Esophagus muscularis mucosa (tissue), 4 donors: Measurements from ENCODE around the gene ITFG1. TPM values are rescaled to one million over a fixed set of nuclear protein-coding genes. Genes with fewer than 3 reads are reported as not detected.
"Not testable (repeated sequence)": the region's sequence is repeated elsewhere in the genome, so short reads cannot be mapped to it uniquely, and the experiment has no call there.

Experiments used
- DNase-seq: peaks from one replicate; pipeline ENCODE4 v3.0.0-alpha.2; 2017; ENCODE audit errors: extremely low spot score
- H3K27ac ChIP-seq, 4 donors: fragments of 200-600 bp; sonication (generic); replicated peaks in 1 of 4; 1 replicate in 3 of 4; 2 replicates in 1 of 4; pipeline ENCODE4 v1.5.1; 2016 to 2019; ENCODE audit warnings: mild to moderate bottlenecking in 1 of 4
- H3K27me3 ChIP-seq, 4 donors: fragments of 200-600 bp; sonication (generic); one replicate each; pipeline versions ENCODE4 v1.5.1 to v1.6.0; 2016 to 2019
- H3K36me3 ChIP-seq, 4 donors: fragments of 200-600 bp; sonication (generic); one replicate each; pipeline ENCODE4 v1.5.1; 2016 to 2019
- H3K4me1 ChIP-seq, 4 donors: fragments of 200-600 bp; sonication (generic); one replicate each; pipeline ENCODE4 v1.5.1; 2016 to 2019
- H3K4me3 ChIP-seq, 4 donors: fragments of 200-600 bp; sonication (generic); 1 replicate in 2 of 4; 2 replicates in 2 of 4; pipeline ENCODE4 v1.5.1; 2016 to 2019; ENCODE audit warnings: mild to moderate bottlenecking in 4 of 4, moderate library complexity in 1 of 4
- H3K9me3 ChIP-seq, 4 donors: fragments of 200-600 bp; sonication (generic); 1 replicate in 3 of 4; 2 replicates in 1 of 4; pipeline ENCODE4 v1.5.1; 2016 to 2019
- CTCF ChIP-seq, 3 experiments: fragments of 200-600 bp in 2 of 3; fragments of 450-650 bp in 1 of 3; sonication (generic) in 2 of 3; IDR thresholded peaks; one replicate each; pipeline ENCODE4 v1.5.1; 2017 to 2019; ENCODE audit warnings: antibody characterized with exemption in 3 of 3, mild to moderate bottlenecking in 2 of 3, moderate library complexity in 1 of 3
- EP300 ChIP-seq: sonication (generic); formaldehyde crosslinking; IDR thresholded peaks from one replicate; pipeline ENCODE4 v1.6.1; 2017; ENCODE audit warnings: antibody characterized with exemption
- POLR2A ChIP-seq: fragments of 450-650 bp; IDR thresholded peaks from one replicate; pipeline ENCODE4 v1.6.1; 2017; ENCODE audit warnings: antibody characterized with exemption, moderate library complexity, mild to moderate bottlenecking, low read depth
- POLR2AphosphoS5 ChIP-seq, 2 donors: sonication (generic); formaldehyde crosslinking; IDR thresholded peaks; one replicate each; pipeline ENCODE4 v1.6.1; 2017; ENCODE audit warnings: antibody characterized with exemption in 2 of 2
- WGBS: methylation state at CpG from one replicate; pipeline ENCODE4 v1.1.5; 2018; 5-methylcytosine and 5-hydroxymethylcytosine counted together
- intact Hi-C: fragments of 100-400 bp; cut with DNase I; formaldehyde crosslinking; loops from one replicate; pipeline ENCODE4 v1.15.1; 2023
- total RNA-seq, 4 donors: library from RNA; depleted of rRNA; stranded (reverse); fragments of >200 nt; gene quantifications; one replicate each; pipeline versions ENCODE4 v1.1.0 to v1.2.1, GENCODE V29; 2016

ITFG1 gene
- total RNA-seq, 4 donors from 2014 or later: 32.2 to 44.4 (median 41.7) TPM

GRCh38 chr16:47358816-47359215, 102.0 kb downstream of the ITFG1 start:
- H3K27me3 ChIP-seq: no peaks in the 10 kb centered on the region
- H3K9me3 ChIP-seq: peaks cover 0 to 7% (median 3%) of the 10 kb centered on the region in 4 donors
- intact Hi-C loops: no loop called here
- DNase-seq: no peak
- WGBS: 100% methylated on average over 2 of the region's 2 CpGs
- peaks cover 0 to 6% (median 2%) of the 10 kb centered on the region in 4 donors for H3K36me3 ChIP-seq
- TF ChIP-seq POLR2AphosphoS5 (IDR thresholded peaks at IDR 0.05) (no peak), EP300 (no peak), POLR2A (no peak), CTCF (IDR thresholded peaks at IDR 0.05) (no peak)
- H3K27ac ChIP-seq: no peak overlapping the region
- H3K4me3 ChIP-seq: no peak overlapping the region
- peaks cover 0 to 3% (median 0%) of the 10 kb centered on the region in 4 donors for H3K4me1 ChIP-seq

GRCh38 chr16:47349029-47349428, 111.8 kb downstream of the ITFG1 start:
- H3K27ac ChIP-seq, H3K27me3 ChIP-seq, intact Hi-C loops, H3K36me3 ChIP-seq, H3K4me1 ChIP-seq, H3K4me3 ChIP-seq, DNase-seq: not testable (repeated sequence)
- H3K9me3 ChIP-seq: peaks cover 0 to 21% (median 14%) of the 10 kb centered on the region in 4 donors
- WGBS: 87% methylated on average over 1 of the region's 2 CpGs

GRCh38 chr16:47347021-47347696, 113.7 kb downstream of the ITFG1 start:
- H3K4me1 ChIP-seq, DNase-seq, H3K27me3 ChIP-seq, intact Hi-C loops, H3K27ac ChIP-seq, H3K4me3 ChIP-seq, H3K36me3 ChIP-seq: not testable (repeated sequence)
- H3K9me3 ChIP-seq: peaks cover 0 to 17% (median 13%) of the 10 kb centered on the region in 4 donors
- 98% methylated on average over 19 of the region's 23 CpGs for WGBS

DNA sequence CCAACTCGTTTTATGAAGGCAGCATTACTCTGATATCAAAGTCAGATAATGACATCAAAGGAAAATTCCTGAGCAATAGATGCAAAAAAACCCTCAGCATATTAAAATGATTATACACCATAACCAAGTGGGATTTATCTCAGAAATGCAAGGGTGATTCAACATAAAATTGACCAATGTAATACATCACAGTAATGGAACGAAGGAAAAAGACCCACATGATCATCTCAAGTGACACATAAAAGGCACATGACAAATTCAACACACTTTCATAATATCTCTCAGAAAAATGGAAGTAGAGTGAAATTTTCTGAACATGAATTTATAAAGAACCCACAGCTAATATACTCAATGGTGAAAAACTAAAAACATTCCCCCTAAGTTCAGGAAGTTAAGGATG, 118.8 kb downstream of the ITFG1 start:
- Histone ChIP-seq H3K9me3 (peaks cover 0 to 23% (median 15%) of the 10 kb centered on the region in 4 donors), H3K27ac (no peak overlapping the region), H3K4me3 (no peak overlapping the region), H3K27me3 (no peaks in the 10 kb centered on the region), H3K4me1 (no peaks in the 10 kb centered on the region), H3K36me3 (peaks cover 0 to 2% (median 0%) of the 10 kb centered on the region in 4 donors)
- no peak for TF ChIP-seq POLR2AphosphoS5 (IDR thresholded peaks at IDR 0.05)
- no peak for TF ChIP-seq POLR2A
- TF ChIP-seq CTCF (IDR thresholded peaks at IDR 0.05): no peak
- TF ChIP-seq EP300: no peak
- 86% methylated on average over 2 of the region's 2 CpGs for WGBS
- DNase-seq: no peak
- intact Hi-C loops: no loop called here

DNA sequence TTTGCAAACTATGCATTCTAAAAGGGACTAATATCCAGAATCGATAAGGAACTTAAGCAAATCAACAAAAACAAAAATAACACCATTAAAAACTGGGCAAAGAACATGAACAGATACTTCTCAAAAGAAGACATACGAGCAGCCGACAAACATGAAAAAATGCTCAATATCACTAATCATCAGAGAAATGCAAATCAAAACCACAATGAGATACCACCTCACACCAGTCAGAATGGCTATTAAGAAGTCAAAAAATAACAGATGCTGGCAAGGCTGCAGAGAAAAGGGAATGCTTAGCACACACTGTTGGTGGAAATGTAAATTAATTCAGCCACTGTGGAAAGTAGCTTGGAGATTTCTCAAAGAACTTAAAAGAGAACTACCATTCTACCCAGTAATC, 130.3 kb downstream of the ITFG1 start:
- not testable (repeated sequence) for H3K4me3 ChIP-seq, DNase-seq, H3K27ac ChIP-seq, H3K4me1 ChIP-seq, H3K9me3 ChIP-seq, H3K27me3 ChIP-seq, H3K36me3 ChIP-seq
- intact Hi-C loops: loop anchor here (5.0 kb wide), 1 partner anchor 52 kb away; no protein-coding TSS in a partner anchor
- WGBS: 98% methylated on average over 3 of the region's 3 CpGs

DNA sequence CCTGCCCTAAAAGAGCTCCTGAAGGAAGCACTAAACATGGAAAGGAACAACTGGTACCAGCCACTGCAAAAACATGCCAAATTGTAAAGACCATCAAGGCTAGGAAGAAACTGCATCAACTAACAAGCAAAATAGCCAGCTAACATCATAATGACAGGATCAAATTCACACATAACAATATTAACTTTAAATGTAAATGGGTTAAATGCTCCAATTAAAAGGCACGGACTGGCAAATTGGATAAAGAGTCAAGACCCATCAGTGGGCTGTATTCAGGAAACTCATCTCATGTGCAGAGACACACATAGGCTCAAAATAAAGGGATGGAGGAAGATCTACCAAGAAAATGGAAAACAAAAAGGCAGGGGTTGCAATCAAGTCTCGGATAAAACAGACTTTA, 136.6 kb downstream of the ITFG1 start:
- H3K36me3 ChIP-seq, H3K27ac ChIP-seq: not testable (repeated sequence)
- WGBS: 98% methylated on average over 2 of the region's 2 CpGs

GRCh38 chr16:47323241-47323640, 137.6 kb downstream of the ITFG1 start:
- Histone ChIP-seq H3K4me3 (no peak overlapping the region), H3K4me1 (no peaks in the 10 kb centered on the region), H3K9me3 (no peaks in the 10 kb centered on the region), H3K27ac (no peak overlapping the region), H3K27me3 (no peaks in the 10 kb centered on the region), H3K36me3 (no peaks in the 10 kb centered on the region)
- DNase-seq: no peak
- intact Hi-C loops: no loop called here
- TF ChIP-seq POLR2AphosphoS5 (IDR thresholded peaks at IDR 0.05): no peak
- no peak for TF ChIP-seq POLR2A
- TF ChIP-seq EP300: no peak
- no peak for TF ChIP-seq CTCF (IDR thresholded peaks at IDR 0.05)

More for the DNA sequence above, 136.6 kb downstream of the ITFG1 start:
- intact Hi-C loops, H3K9me3 ChIP-seq, H3K4me1 ChIP-seq, DNase-seq, H3K27me3 ChIP-seq, H3K4me3 ChIP-seq: not testable (repeated sequence)
